ENCODE data around the gene PDCD1. TPM values are rescaled to one million over a fixed set of nuclear protein-coding genes. Genes with fewer than 3 reads are reported as not detected.

Gene PDCD1
- total and polyA plus RNA-seq, 10 of the 15 experiments (the other 5 are each of a cell fraction or from before 2014, with no cell fraction given) = 0.62 to 6.4 (median 2.9) TPM; not detected in 2

GRCh38 chr2:241882091-241882625 lies 23.5 kb upstream of the PDCD1 start (continued):
- TF ChIP-seq IRF5 (IDR thresholded peaks at IDR 0.05; ENCODE audit: borderline replicate concordance) = no peak
- TF ChIP-seq ZNF687 (IDR thresholded peaks at IDR 0.05) = peak; percentile 80
- no peak for TF ChIP-seq MTA3 (IDR thresholded peaks at IDR 0.05; ENCODE audit: borderline replicate concordance, low read length)
- TF ChIP-seq NR2F1 (conservative IDR thresholded peaks at IDR 0.05) = peak; percentile 47
- TF ChIP-seq SREBF2 (IDR thresholded peaks at IDR 0.05; ENCODE audit: low read length) = no peak
- no peak for TF ChIP-seq CBX3 (IDR thresholded peaks at IDR 0.05; ENCODE audit: borderline replicate concordance, low read depth)
- TF ChIP-seq TCF12 (IDR thresholded peaks at IDR 0.05; ENCODE audit: low read depth, low read length) = no peak
- no peak for TF ChIP-seq PAX5 (IDR thresholded peaks at IDR 0.05; ENCODE audit: borderline replicate concordance, low read depth, low read length)
- no peak for TF ChIP-seq ZNF622 (IDR thresholded peaks at IDR 0.05)
- TF ChIP-seq HDAC2 (IDR thresholded peaks at IDR 0.05) = no peak
- no peak for TF ChIP-seq ZNF384 (IDR thresholded peaks at IDR 0.05; ENCODE audit: borderline replicate concordance, low read depth, low read length)
- no peak for TF ChIP-seq ZBTB33 (IDR thresholded peaks at IDR 0.05)
- TF ChIP-seq RCOR1 (conservative IDR thresholded peaks at IDR 0.05; ENCODE audit: low read depth, low read length) = no peak
- no peak for TF ChIP-seq SKIL (IDR thresholded peaks at IDR 0.05; ENCODE audit: low read depth, poor library complexity, severe bottlenecking)
- TF ChIP-seq ASH2L (IDR thresholded peaks at IDR 0.05; ENCODE audit: borderline replicate concordance, low read depth) = no peak
- peak; percentile 92 for TF ChIP-seq SPI1 (IDR thresholded peaks at IDR 0.05; ENCODE audit: borderline replicate concordance, insufficient read depth, low read depth, low read length)
- no peak for TF ChIP-seq RELA (IDR thresholded peaks at IDR 0.05; ENCODE audit: borderline replicate concordance, partially characterized antibody)
- TF ChIP-seq CBX5 (IDR thresholded peaks at IDR 0.05; ENCODE audit: low read depth) = no peak
- peak in 1 of 2 experiments; percentile 59; a peak in 2 of 4 replicates for TF ChIP-seq BHLHE40 (IDR thresholded peaks at IDR 0.05; ENCODE audit: borderline replicate concordance in 1 of 2, low read depth in 2 of 2, low read length in 1 of 2)
- peak in 1 of 2 experiments; percentile 97; a peak in 2 of 3 replicates for TF ChIP-seq EGR1 (IDR thresholded peaks at IDR 0.05; ENCODE audit: borderline replicate concordance in 1 of 2, low read depth in 2 of 2, low read length in 2 of 2)
- peak; percentile 56 for TF ChIP-seq MTA2 (IDR thresholded peaks at IDR 0.05; ENCODE audit: low read depth)
